CD4-positive, alpha-beta T cell (primary cell): ENCODE results near the gene FZR1. TPM values are rescaled to one million over a fixed set of nuclear protein-coding genes. Genes with fewer than 3 reads are reported as not detected.

Experiments
- ATAC-seq: fragments of 200-7000 bp; cut with Tn5 transposase; one replicate; pipeline ENCODE4 v1.10.0; 2022; ENCODE audit warnings: mild to moderate bottlenecking; ENCODE audit not compliant: poor library complexity
- CTCF ChIA-PET: fragments of 350-600 bp; sonication (Branson Sonifier 250); formaldehyde crosslinking; loops from one replicate; lab custom pipeline; 2021; ENCODE audit warnings: antibody characterized with exemption, inconsistent platforms; lab: Charles Lee
- POLR2A ChIA-PET: fragments of 350-600 bp; sonication (Branson Sonifier 250); formaldehyde crosslinking; loops from one replicate; lab custom pipeline; 2021; ENCODE audit warnings: antibody characterized with exemption, inconsistent platforms; lab: Charles Lee
- DNase-seq, 14 experiments: peaks; one replicate each; pipeline ENCODE4 v3.0.0-alpha.2; 2013 to 2020; ENCODE audit warnings: mixed read lengths in 2 of 14
- H3K27ac ChIP-seq, 2 donors: one replicate each; pipeline versions ENCODE4 v1.5.1 to v1.7.0; 2013; ENCODE audit warnings: low read length in 2 of 2, low read depth in 1 of 2, mild to moderate bottlenecking in 1 of 2
- H3K27me3 ChIP-seq, 2 experiments: 1 replicate in 1 of 2; 2 replicates in 1 of 2; pipeline versions ENCODE4 v1.6.1 to v1.7.0; 2013; ENCODE audit warnings: low read length in 2 of 2, control low read depth in 1 of 2, mild to moderate bottlenecking in 1 of 2, moderate library complexity in 1 of 2; ENCODE audit not compliant: insufficient read depth in 2 of 2, control insufficient read depth in 1 of 2
- H3K36me3 ChIP-seq: one replicate; pipeline ENCODE4 v1.6.1; 2013; ENCODE audit warnings: low read length, control low read depth; ENCODE audit not compliant: insufficient read depth
- H3K4me1 ChIP-seq: one replicate; pipeline ENCODE4 v1.6.1; 2013; ENCODE audit warnings: low read length, control low read depth; ENCODE audit not compliant: insufficient read depth
- H3K4me3 ChIP-seq: one replicate; pipeline ENCODE4 v1.5.1; 2013; ENCODE audit warnings: mild to moderate bottlenecking, low read length, moderate library complexity
- H3K9me3 ChIP-seq, 2 experiments: 1 replicate in 1 of 2; 2 replicates in 1 of 2; pipeline versions ENCODE4 v1.6.1 to v1.7.0; 2013; ENCODE audit warnings: low read length in 2 of 2, mild to moderate bottlenecking in 2 of 2, control low read depth in 1 of 2, moderate library complexity in 1 of 2; ENCODE audit not compliant: control insufficient read depth in 1 of 2, insufficient read depth in 1 of 2
- H3K27ac Mint-ChIP-seq: one replicate; pipeline ENCODE4 v1.8.0; 2020; ENCODE audit warnings: mixed read lengths
- H3K27me3 Mint-ChIP-seq: one replicate; pipeline ENCODE4 v1.8.0; 2021; ENCODE audit warnings: mixed read lengths
- H3K36me3 Mint-ChIP-seq: one replicate; pipeline ENCODE4 v1.8.0; 2021; ENCODE audit warnings: low read depth, mixed read lengths
- H3K4me1 Mint-ChIP-seq: one replicate; pipeline ENCODE4 v1.8.0; 2021; ENCODE audit warnings: low read depth, mixed read lengths
- H3K4me3 Mint-ChIP-seq: one replicate; pipeline ENCODE4 v1.8.0; 2020; ENCODE audit warnings: mild to moderate bottlenecking, mixed read lengths
- H3K9me3 Mint-ChIP-seq: one replicate; pipeline ENCODE4 v1.8.0; 2020; ENCODE audit warnings: mixed read lengths
- intact Hi-C, 2 experiments: fragments of 100-400 bp; cut with DNase I in 1 of 2; cut with micrococcal nuclease in 1 of 2; formaldehyde crosslinking; loops; one replicate each; pipeline versions ENCODE4 v1.15.1 to v1.9.0; 2023 to 2025; cut with DNase I, micrococcal nuclease
- total RNA-seq, 174 experiments: library from RNA in 2 of 174; stranded (reverse) in 2 of 174; gene quantifications; one replicate each; pipeline ENCODE4 v1.2.3 and lab custom pipeline; 2021 to 2026
- TF ChIP-seq, protein P1 (sequence below): fragments of 200-600 bp; IDR thresholded peaks from one replicate; pipeline ENCODE4 v1.8.0; 2022; ENCODE audit warnings: antibody characterized with exemption, mild to moderate bottlenecking

Gene FZR1
- total RNA-seq, 2 experiments from 2014 or later, result 109 to 116 TPM

DNA sequence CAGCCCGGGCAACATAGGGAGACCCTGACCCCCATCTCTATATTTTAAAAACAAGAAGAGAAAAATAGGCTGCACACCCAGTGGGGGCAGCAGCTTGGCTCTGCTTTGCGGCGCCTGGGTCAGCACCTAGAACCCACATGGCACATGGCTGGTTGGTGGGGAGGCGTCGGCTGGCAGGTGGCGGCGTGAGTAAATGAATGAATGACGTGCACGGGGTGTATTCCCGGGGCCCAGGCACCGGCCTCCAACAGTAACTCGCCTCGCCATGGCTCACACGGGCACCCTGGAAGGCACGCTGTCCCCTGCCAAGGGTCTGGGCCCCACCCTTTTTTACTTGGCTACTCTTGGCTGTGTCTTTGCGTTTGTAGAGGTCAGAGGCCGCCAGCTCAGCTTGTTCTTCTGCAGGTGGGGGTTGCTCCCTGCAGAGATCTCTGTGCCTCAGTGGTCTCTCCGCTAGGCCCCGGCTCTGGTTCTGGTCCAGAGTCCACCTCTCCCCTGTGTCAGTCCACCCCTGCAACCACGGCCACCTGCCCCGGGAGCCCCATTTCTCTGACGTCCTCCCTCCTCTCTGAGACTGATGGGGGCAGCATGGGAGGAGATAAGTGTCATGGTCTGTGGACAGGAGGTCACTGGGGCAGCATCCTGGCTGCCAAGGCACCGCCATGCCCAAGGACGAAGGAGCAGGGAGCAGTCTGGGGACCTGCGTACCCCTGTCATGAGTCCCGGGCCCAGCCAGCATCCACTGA, 5.6 kb downstream of the FZR1 start:
- ChIA-PET POLR2A (no interaction called here), CTCF (no interaction called here)
- intact Hi-C loops, result no loop called here
- Mint-ChIP-seq H3K27ac (no peak overlapping the region), H3K9me3 (no peaks in the 10 kb centered on the region), H3K27me3 (no peaks in the 10 kb centered on the region), H3K4me3 (peak overlapping the region; percentile 25), H3K4me1 (peaks cover 60% of the 10 kb centered on the region), H3K36me3 (peaks cover 38% of the 10 kb centered on the region)
- Histone ChIP-seq H3K27me3 (no peaks in the 10 kb centered on the region), H3K4me1 (peaks cover 81% of the 10 kb centered on the region), H3K9me3 (no peaks in the 10 kb centered on the region), H3K36me3 (peaks cover 36% of the 10 kb centered on the region), H3K27ac (no peak overlapping the region), H3K4me3 (no peak overlapping the region)
- no peak for DNase-seq
- TF ChIP-seq, protein P1, sequence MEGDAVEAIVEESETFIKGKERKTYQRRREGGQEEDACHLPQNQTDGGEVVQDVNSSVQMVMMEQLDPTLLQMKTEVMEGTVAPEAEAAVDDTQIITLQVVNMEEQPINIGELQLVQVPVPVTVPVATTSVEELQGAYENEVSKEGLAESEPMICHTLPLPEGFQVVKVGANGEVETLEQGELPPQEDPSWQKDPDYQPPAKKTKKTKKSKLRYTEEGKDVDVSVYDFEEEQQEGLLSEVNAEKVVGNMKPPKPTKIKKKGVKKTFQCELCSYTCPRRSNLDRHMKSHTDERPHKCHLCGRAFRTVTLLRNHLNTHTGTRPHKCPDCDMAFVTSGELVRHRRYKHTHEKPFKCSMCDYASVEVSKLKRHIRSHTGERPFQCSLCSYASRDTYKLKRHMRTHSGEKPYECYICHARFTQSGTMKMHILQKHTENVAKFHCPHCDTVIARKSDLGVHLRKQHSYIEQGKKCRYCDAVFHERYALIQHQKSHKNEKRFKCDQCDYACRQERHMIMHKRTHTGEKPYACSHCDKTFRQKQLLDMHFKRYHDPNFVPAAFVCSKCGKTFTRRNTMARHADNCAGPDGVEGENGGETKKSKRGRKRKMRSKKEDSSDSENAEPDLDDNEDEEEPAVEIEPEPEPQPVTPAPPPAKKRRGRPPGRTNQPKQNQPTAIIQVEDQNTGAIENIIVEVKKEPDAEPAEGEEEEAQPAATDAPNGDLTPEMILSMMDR, result no peak
- no peak for ATAC-seq

DNA sequence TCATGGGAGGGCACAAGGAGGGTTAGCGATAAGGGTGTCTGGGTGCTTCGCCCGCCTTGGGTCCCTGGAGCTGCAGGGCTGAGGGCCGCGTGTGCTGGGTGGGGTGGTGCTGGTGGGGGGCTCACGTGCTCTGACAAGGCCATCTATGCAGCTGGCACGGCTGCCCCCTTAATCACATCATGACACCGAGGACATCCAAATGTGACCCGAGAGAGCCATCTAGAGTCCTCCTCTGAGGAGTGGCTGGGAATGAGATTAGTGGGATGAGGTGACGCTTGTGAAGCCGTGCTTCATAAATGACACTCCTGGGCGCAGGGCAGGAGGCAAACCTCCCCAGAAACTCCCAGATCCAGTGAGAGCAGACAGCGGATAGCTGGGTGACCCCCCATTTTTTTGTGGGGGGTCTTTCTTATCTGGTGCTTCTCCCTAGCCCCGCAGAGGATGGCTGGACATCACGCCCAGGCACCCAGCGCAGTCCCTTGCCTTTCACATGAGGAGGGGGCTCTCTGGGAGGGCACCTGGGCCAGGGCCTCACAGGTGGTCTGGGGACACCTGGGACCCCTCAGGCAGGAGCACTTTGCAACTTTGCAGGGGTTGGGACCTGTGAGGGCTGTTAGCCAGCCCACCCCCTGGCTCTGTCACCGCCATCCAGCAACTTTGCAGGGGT, 6.6 kb downstream of the FZR1 start:
- Histone ChIP-seq H3K4me1 (peaks cover 76% of the 10 kb centered on the region), H3K36me3 (peaks cover 35% of the 10 kb centered on the region), H3K27ac (no peak overlapping the region), H3K9me3 (no peaks in the 10 kb centered on the region), H3K27me3 (no peaks in the 10 kb centered on the region), H3K4me3 (no peak overlapping the region)
- H3K36me3 Mint-ChIP-seq, result peaks cover 31% of the 10 kb centered on the region
- no peaks in the 10 kb centered on the region for H3K9me3 Mint-ChIP-seq
- POLR2A ChIA-PET, result no interaction called here
- no peak overlapping the region for H3K27ac Mint-ChIP-seq
- DNase-seq, result no peak
- no peaks in the 10 kb centered on the region for H3K27me3 Mint-ChIP-seq
- CTCF ChIA-PET, result no interaction called here
- ATAC-seq, result no peak
- intact Hi-C loops, result no loop called here
- H3K4me3 Mint-ChIP-seq, result no peak overlapping the region
- TF ChIP-seq, protein P1, result no peak
- H3K4me1 Mint-ChIP-seq, result peaks cover 59% of the 10 kb centered on the region

DNA sequence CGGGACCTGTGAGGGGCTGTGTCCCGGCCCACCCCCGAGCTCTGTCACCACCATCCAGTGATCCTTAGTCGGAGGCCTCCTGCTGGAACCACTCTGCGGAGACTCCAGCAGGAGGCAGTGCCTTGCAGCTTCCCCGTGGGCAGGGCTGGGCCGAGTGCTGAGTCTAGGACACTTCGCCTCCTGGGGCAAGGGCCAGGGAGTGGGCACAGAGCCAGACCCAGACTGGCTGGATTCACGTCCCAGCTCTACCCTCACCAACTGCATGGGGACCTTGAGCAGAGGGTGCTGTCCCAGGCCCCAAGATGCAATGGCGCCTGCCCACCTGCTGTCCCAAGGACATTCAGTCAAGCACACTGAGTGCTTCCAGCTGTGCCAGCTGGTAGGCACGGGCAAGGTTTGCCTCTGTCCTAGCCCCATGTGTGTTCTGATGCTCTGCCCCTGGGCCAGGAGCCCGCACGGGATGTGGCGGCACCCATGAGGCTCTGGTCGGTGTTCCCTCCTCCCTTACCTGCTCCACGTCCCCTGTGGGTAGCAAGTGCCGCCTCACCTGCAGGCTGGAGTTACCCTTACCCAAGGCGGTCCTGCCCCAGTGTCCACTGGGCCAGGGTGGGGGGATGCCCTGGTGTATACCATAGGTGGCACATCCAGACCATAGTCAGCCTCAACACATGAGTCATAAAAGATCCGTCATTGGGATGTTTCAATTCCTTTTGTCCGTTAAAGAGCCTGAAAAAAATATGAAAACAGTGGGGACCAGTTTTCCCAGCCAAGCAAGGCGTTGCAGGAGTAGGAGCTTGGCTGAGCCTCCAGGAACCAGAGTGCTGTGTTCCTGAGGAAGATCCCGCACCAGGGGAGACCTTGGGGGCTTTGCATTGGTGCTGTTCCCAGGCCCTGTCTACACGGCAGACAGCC, 7.4 kb downstream of the FZR1 start:
- Mint-ChIP-seq H3K27me3 (no peaks in the 10 kb centered on the region), H3K9me3 (no peaks in the 10 kb centered on the region), H3K27ac (no peak overlapping the region), H3K4me1 (peaks cover 55% of the 10 kb centered on the region), H3K4me3 (no peak overlapping the region), H3K36me3 (peaks cover 31% of the 10 kb centered on the region)
- Histone ChIP-seq H3K36me3 (peaks cover 32% of the 10 kb centered on the region), H3K27ac (no peak overlapping the region), H3K4me1 (peaks cover 73% of the 10 kb centered on the region), H3K4me3 (no peak overlapping the region), H3K9me3 (no peaks in the 10 kb centered on the region), H3K27me3 (no peaks in the 10 kb centered on the region)
- TF ChIP-seq, protein P1, result no peak
- CTCF ChIA-PET, result no interaction called here
- DNase-seq (no peak), ATAC-seq (no peak)
- intact Hi-C loops, result no loop called here
- POLR2A ChIA-PET, result no interaction called here
